Measurements from ENCODE around the gene NDUFS8. TPM values are rescaled to one million over a fixed set of nuclear protein-coding genes. Genes with fewer than 3 reads are reported as not detected.
A peak's percentile ranks its signal among the peaks of the same experiment; 100 is the strongest.

NDUFS8 gene
- total and polyA plus RNA-seq, 3 experiments from 2014 or later = 132 to 170 (median 140) TPM

- ChIA-PET POLR2A (no interaction called here), CTCF (no interaction called here)
- peak overlapping the region in 1 of 7 donors; percentile 40 for H3K4me3 Mint-ChIP-seq
- H3K4me3 ChIP-seq (ENCODE audit: low read length) = no peak overlapping the region
- H3K36me3 Mint-ChIP-seq = peaks cover 0 to 32% (median 0%) of the 10 kb centered on the region in 3 donors
- peaks cover 25 to 41% (median 30%) of the 10 kb centered on the region in 3 donors for H3K4me1 Mint-ChIP-seq
- H3K4me1 ChIP-seq (ENCODE audit: insufficient read depth, low read length) = peaks cover 36% of the 10 kb centered on the region
- H3K36me3 ChIP-seq (ENCODE audit: insufficient read depth, low read length) = peaks cover 12% of the 10 kb centered on the region
- no peak for DNase-seq
- H3K27ac Mint-ChIP-seq = peak overlapping the region in 2 of 8 donors; percentile 70 to 71
- no peak overlapping the region for H3K27ac ChIP-seq (ENCODE audit: low read depth, low read length)
- no peaks in the 10 kb centered on the region for H3K9me3 ChIP-seq (ENCODE audit: low read length)
- H3K27me3 Mint-ChIP-seq = peaks cover 0 to 3% of the 10 kb centered on the region in 2 donors
- H3K27me3 ChIP-seq (ENCODE audit: insufficient read depth, low read length, poor library complexity, severe bottlenecking) = no peaks in the 10 kb centered on the region
- no peaks in the 10 kb centered on the region for H3K9me3 Mint-ChIP-seq
Observed at GRCh38 chr11:68032997-68033707, 2.7 kb downstream of the NDUFS8 start.

GRCh38 chr11:68033708-68034045 is 3.2 kb downstream of the NDUFS8 start:
- POLR2A ChIA-PET = no interaction called here
- no peak overlapping the region for H3K27ac ChIP-seq (ENCODE audit: low read depth, low read length)
- Mint-ChIP-seq H3K9me3 (no peaks in the 10 kb centered on the region), H3K4me3 (peak overlapping the region in 1 of 7 donors; percentile 45), H3K27me3 (peaks cover 0 to 3% of the 10 kb centered on the region in 2 donors), H3K27ac (peak overlapping the region in 4 of 8 donors; percentile 21 to 71 (median 53)), H3K36me3 (peaks cover 0 to 32% (median 0%) of the 10 kb centered on the region in 3 donors), H3K4me1 (peaks cover 25 to 41% (median 30%) of the 10 kb centered on the region in 3 donors)
- H3K4me3 ChIP-seq (ENCODE audit: low read length) = no peak overlapping the region
- H3K36me3 ChIP-seq (ENCODE audit: insufficient read depth, low read length) = peaks cover 12% of the 10 kb centered on the region
- H3K4me1 ChIP-seq (ENCODE audit: insufficient read depth, low read length) = peaks cover 41% of the 10 kb centered on the region
- no peak for DNase-seq
- no peaks in the 10 kb centered on the region for H3K27me3 ChIP-seq (ENCODE audit: insufficient read depth, low read length, poor library complexity, severe bottlenecking)
- CTCF ChIA-PET = no interaction called here
- no peaks in the 10 kb centered on the region for H3K9me3 ChIP-seq (ENCODE audit: low read length)

GRCh38 chr11:68035266-68035876 is 4.9 kb downstream of the NDUFS8 start:
- H3K4me1 Mint-ChIP-seq = peaks cover 26 to 41% (median 29%) of the 10 kb centered on the region in 3 donors

DNA sequence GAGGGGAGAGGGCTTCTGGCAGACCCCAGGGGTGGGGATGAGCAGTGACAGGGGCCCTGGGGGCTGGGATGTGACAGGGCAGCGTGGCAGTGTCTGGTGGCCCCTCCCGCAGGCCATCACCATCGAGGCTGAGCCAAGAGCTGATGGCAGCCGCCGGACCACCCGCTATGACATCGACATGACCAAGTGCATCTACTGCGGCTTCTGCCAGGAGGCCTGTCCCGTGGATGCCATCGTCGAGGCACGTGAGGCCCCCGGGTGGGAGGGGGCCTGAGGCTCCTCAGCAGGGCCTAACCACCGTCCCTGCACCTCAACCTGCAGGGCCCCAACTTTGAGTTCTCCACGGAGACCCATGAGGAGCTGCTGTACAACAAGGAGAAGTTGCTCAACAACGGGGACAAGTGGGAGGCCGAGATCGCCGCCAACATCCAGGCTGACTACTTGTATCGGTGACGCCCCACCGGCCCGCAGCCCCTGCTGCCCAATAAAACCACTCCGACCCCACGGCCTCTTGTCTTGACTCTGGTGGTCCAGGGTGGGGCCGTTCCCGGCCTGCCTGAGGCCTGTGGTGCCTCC is 5.7 kb downstream of the NDUFS8 start:
- Histone ChIP-seq H3K36me3 (ENCODE audit: insufficient read depth, low read length) (peaks cover 12% of the 10 kb centered on the region), H3K27me3 (ENCODE audit: insufficient read depth, low read length, poor library complexity, severe bottlenecking) (no peaks in the 10 kb centered on the region), H3K4me1 (ENCODE audit: insufficient read depth, low read length) (peaks cover 52% of the 10 kb centered on the region), H3K27ac (ENCODE audit: low read depth, low read length) (peak overlapping the region; percentile 11), H3K9me3 (ENCODE audit: low read length) (no peaks in the 10 kb centered on the region), H3K4me3 (ENCODE audit: low read length) (no peak overlapping the region)
- Mint-ChIP-seq H3K4me1 (peaks cover 23 to 41% (median 25%) of the 10 kb centered on the region in 3 donors), H3K4me3 (peak overlapping the region in 2 of 7 donors; percentile 64 to 87), H3K36me3 (peaks cover 0 to 26% (median 0%) of the 10 kb centered on the region in 3 donors), H3K9me3 (no peaks in the 10 kb centered on the region), H3K27ac (peak overlapping the region; percentile 80 to 98 (median 92)), H3K27me3 (no peaks in the 10 kb centered on the region)
- no peak for DNase-seq
- CTCF ChIA-PET = no interaction called here
- POLR2A ChIA-PET = no interaction called here

More at GRCh38 chr11:68035266-68035876, 4.9 kb downstream of the NDUFS8 start:
- no peak for DNase-seq
- Histone ChIP-seq H3K4me1 (ENCODE audit: insufficient read depth, low read length) (peaks cover 48% of the 10 kb centered on the region), H3K27ac (ENCODE audit: low read depth, low read length) (no peak overlapping the region), H3K27me3 (ENCODE audit: insufficient read depth, low read length, poor library complexity, severe bottlenecking) (no peaks in the 10 kb centered on the region), H3K36me3 (ENCODE audit: insufficient read depth, low read length) (peaks cover 12% of the 10 kb centered on the region), H3K9me3 (ENCODE audit: low read length) (no peaks in the 10 kb centered on the region), H3K4me3 (ENCODE audit: low read length) (no peak overlapping the region)
- Mint-ChIP-seq H3K9me3 (no peaks in the 10 kb centered on the region), H3K27me3 (peaks cover 0 to under 1% of the 10 kb centered on the region in 2 donors), H3K27ac (peak overlapping the region in 6 of 8 donors; percentile 3 to 82 (median 43)), H3K4me3 (peak overlapping the region in 2 of 7 donors; percentile 47 to 70), H3K36me3 (peaks cover 0 to 33% (median 0%) of the 10 kb centered on the region in 3 donors)
- CTCF ChIA-PET = no interaction called here
- POLR2A ChIA-PET = no interaction called here

DNA sequence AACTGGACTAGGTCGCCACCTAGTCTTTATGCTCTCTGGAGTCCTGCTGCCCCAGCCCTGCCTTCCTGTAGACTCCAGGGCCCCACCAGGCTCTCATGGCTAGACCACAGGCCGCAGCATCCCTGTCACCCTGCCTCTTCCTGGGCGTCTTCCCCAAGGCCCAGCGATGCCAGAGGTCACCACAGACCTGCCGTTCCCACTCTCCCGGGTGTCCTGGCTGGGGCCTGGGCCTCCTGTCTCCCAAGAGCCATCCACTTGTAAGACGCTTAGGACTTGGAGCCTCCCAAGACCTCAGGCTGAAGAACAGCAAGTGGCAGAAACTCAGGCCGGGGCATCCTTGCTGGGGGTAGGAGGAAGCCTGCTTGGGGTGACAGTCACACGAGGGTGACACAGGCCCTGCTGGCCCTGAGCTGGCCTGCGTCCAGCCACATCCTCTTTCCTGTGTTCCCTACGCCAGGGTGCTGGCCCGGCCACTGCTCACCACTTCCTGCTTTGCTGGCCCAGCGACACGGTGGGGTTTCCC is 6.3 kb downstream of the NDUFS8 start:
- Histone ChIP-seq H3K27me3 (ENCODE audit: insufficient read depth, low read length, poor library complexity, severe bottlenecking) (no peaks in the 10 kb centered on the region), H3K9me3 (ENCODE audit: low read length) (no peaks in the 10 kb centered on the region), H3K4me1 (ENCODE audit: insufficient read depth, low read length) (peaks cover 52% of the 10 kb centered on the region), H3K36me3 (ENCODE audit: insufficient read depth, low read length) (peaks cover 12% of the 10 kb centered on the region), H3K27ac (ENCODE audit: low read depth, low read length) (peak overlapping the region; percentile 20), H3K4me3 (ENCODE audit: low read length) (no peak overlapping the region)
- peaks cover 22 to 41% (median 25%) of the 10 kb centered on the region in 3 donors for H3K4me1 Mint-ChIP-seq
- DNase-seq = no peak
- ChIA-PET POLR2A (no interaction called here), CTCF (interaction anchor here (1.9 kb wide), 1 partner anchor 27 kb away, joined by 6 read pairs; the partner anchor contains the start of gene ALDH3B1)
- peak overlapping the region; percentile 63 to 88 (median 71) for H3K4me3 Mint-ChIP-seq
- H3K27me3 Mint-ChIP-seq = no peaks in the 10 kb centered on the region
- H3K9me3 Mint-ChIP-seq = no peaks in the 10 kb centered on the region
- peaks cover 0 to 26% (median 0%) of the 10 kb centered on the region in 3 donors for H3K36me3 Mint-ChIP-seq
- peak overlapping the region; percentile 80 to 98 (median 92) for H3K27ac Mint-ChIP-seq

DNA sequence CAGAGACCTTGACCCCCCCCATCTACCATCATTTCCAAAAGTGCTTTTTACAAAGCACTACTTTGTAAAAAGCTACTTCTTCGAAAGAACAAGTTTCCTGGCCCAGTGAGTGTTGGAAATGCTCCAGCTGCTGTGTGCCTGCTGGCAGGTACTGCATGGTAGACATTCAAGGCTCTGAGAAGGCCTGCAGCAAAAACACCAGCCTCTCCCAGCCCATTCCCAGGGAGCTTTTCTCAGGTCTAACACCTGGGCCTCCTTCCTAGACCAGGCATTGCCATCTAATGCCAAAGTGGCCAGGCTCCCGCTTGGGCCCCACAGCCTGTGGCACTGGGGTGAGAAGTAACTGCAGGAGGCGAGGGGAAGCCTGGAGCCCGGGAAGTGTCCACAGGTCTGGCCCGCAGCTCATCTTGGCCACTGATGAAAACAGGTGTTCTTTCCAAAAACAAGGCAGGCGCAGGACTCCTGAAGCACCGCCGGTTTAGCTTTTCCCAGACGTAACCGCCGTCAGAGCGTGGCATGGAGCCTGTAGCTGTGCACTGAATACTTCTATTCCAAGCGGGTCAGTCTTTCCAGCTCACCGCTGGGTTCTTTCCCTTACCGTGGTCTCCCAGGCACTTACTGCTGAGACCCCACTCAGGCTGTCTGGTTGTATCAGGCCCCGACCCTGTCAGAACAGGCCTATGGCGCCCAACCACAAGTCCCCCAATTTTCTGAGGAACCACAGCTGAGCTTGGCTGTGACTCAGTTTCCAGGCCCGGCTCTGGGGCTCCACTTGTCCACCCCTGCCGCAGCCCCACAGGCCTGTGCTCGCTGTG is 7.1 kb downstream of the NDUFS8 start:
- peaks cover 0 to 29% (median 0%) of the 10 kb centered on the region in 3 donors for H3K36me3 Mint-ChIP-seq
- peak overlapping the region; percentile 92 for H3K27ac ChIP-seq (ENCODE audit: low read depth, low read length)
- H3K9me3 Mint-ChIP-seq = no peaks in the 10 kb centered on the region
- no peaks in the 10 kb centered on the region for H3K27me3 Mint-ChIP-seq
- peaks cover 47% of the 10 kb centered on the region for H3K4me1 ChIP-seq (ENCODE audit: insufficient read depth, low read length)
- H3K4me3 Mint-ChIP-seq = peak overlapping the region; percentile 63 to 88 (median 71)
- DNase-seq = no peak
- no peak overlapping the region for H3K4me3 ChIP-seq (ENCODE audit: low read length)
- no peaks in the 10 kb centered on the region for H3K9me3 ChIP-seq (ENCODE audit: low read length)
- CTCF ChIA-PET = interaction anchor here (1.5 to 1.9 kb wide), 2 partner anchors 28 to 43 kb away, joined by 4 to 6 read pairs; partner anchors contain the start of gene ALDH3B1
- POLR2A ChIA-PET = interaction anchor here (0.7 kb wide), 1 partner anchor 35 kb away, joined by 5 read pairs; no protein-coding TSS in a partner anchor
- peaks cover 21 to 40% (median 25%) of the 10 kb centered on the region in 3 donors for H3K4me1 Mint-ChIP-seq
- peaks cover 12% of the 10 kb centered on the region for H3K36me3 ChIP-seq (ENCODE audit: insufficient read depth, low read length)
- no peaks in the 10 kb centered on the region for H3K27me3 ChIP-seq (ENCODE audit: insufficient read depth, low read length, poor library complexity, severe bottlenecking)
- peak overlapping the region; percentile 80 to 98 (median 92) for H3K27ac Mint-ChIP-seq

GRCh38 chr11:68038226-68038717 is 7.8 kb downstream of the NDUFS8 start:
- Mint-ChIP-seq H3K4me1 (peaks cover 21 to 40% (median 25%) of the 10 kb centered on the region in 3 donors), H3K27ac (peak overlapping the region in 6 of 8 donors; percentile 17 to 98 (median 92)), H3K4me3 (peak overlapping the region in 6 of 7 donors; percentile 88 to 98 (median 92)), H3K27me3 (no peaks in the 10 kb centered on the region), H3K9me3 (no peaks in the 10 kb centered on the region), H3K36me3 (peaks cover 0 to 29% (median 0%) of the 10 kb centered on the region in 3 donors)
- no peak for DNase-seq
- Histone ChIP-seq H3K27me3 (ENCODE audit: insufficient read depth, low read length, poor library complexity, severe bottlenecking) (no peaks in the 10 kb centered on the region), H3K4me1 (ENCODE audit: insufficient read depth, low read length) (peaks cover 47% of the 10 kb centered on the region), H3K4me3 (ENCODE audit: low read length) (peak overlapping the region; percentile 71), H3K9me3 (ENCODE audit: low read length) (no peaks in the 10 kb centered on the region), H3K27ac (ENCODE audit: low read depth, low read length) (peak overlapping the region; percentile 92), H3K36me3 (ENCODE audit: insufficient read depth, low read length) (peaks cover 11% of the 10 kb centered on the region)
- POLR2A ChIA-PET = interaction anchor here (1.6 kb wide), 1 partner anchor 35 kb away, joined by 4 read pairs; the partner anchor contains the start of gene UNC93B1
- CTCF ChIA-PET = interaction anchor here (1.5 to 1.9 kb wide), 2 partner anchors 28 to 44 kb away, joined by 4 to 6 read pairs; partner anchors contain the start of gene ALDH3B1

Measured in CD8-positive, alpha-beta memory T cell (primary cell).